Activated CD8-positive, alpha-beta T cell treated with anti-CD3 and anti-CD28 coated beads for 36 hours (primary cell): ENCODE measurements around the gene HOPX. TPM values are rescaled to one million over a fixed set of nuclear protein-coding genes. Genes with fewer than 3 reads are reported as not detected.
"Not testable (repeated sequence)": the region's sequence is repeated elsewhere in the genome, so short reads cannot be mapped to it uniquely, and the experiment has no call there.

Experiments used
- ATAC-seq: fragments of 200-7000 bp; cut with Tn5 transposase; one replicate; pipeline ENCODE4 v1.10.0; 2021; ENCODE audit warnings: mild to moderate bottlenecking, moderate library complexity
- CTCF ChIA-PET: fragments of 350-600 bp; sonication (Branson Sonifier 250); formaldehyde crosslinking; loops from one replicate; lab custom pipeline; 2021; ENCODE audit warnings: antibody characterized with exemption; lab: Charles Lee
- POLR2A ChIA-PET: fragments of 350-600 bp; sonication (Branson Sonifier 250); formaldehyde crosslinking; loops from one replicate; lab custom pipeline; 2021; ENCODE audit warnings: antibody characterized with exemption; lab: Charles Lee
- DNase-seq: peaks from one replicate; pipeline ENCODE4 v3.0.0-alpha.2; 2020
- H3K27ac Mint-ChIP-seq: one replicate; pipeline ENCODE4 v1.8.0; 2021; ENCODE audit warnings: mild to moderate bottlenecking, mixed read lengths
- H3K27me3 Mint-ChIP-seq: one replicate; pipeline ENCODE4 v1.8.0; 2021; ENCODE audit warnings: mixed read lengths
- H3K36me3 Mint-ChIP-seq: one replicate; pipeline ENCODE4 v1.8.0; 2021; ENCODE audit warnings: low read depth, mixed read lengths
- H3K4me1 Mint-ChIP-seq: one replicate; pipeline ENCODE4 v1.8.0; 2021; ENCODE audit warnings: low read depth, mixed read lengths
- H3K4me3 Mint-ChIP-seq: one replicate; pipeline ENCODE4 v1.8.0; 2021; ENCODE audit warnings: mild to moderate bottlenecking, moderate library complexity, mixed read lengths
- H3K9me3 Mint-ChIP-seq: one replicate; pipeline ENCODE4 v1.8.0; 2021; ENCODE audit warnings: mixed read lengths
- CTCF ChIP-seq: fragments of 200-600 bp; IDR thresholded peaks from one replicate; pipeline ENCODE4 v1.8.0; 2022; ENCODE audit warnings: antibody characterized with exemption, mild to moderate bottlenecking
- intact Hi-C: fragments of 100-400 bp; cut with micrococcal nuclease; formaldehyde crosslinking; loops from one replicate; pipeline ENCODE4 v1.10.0; 2022
- total RNA-seq, 2 experiments: library from RNA; stranded (reverse); gene quantifications; one replicate each; pipeline ENCODE4 v1.2.3, GENCODE V29; 2021

The HOPX gene
- total RNA-seq, 2 experiments from 2014 or later = 55.8 to 58.7 TPM

DNA sequence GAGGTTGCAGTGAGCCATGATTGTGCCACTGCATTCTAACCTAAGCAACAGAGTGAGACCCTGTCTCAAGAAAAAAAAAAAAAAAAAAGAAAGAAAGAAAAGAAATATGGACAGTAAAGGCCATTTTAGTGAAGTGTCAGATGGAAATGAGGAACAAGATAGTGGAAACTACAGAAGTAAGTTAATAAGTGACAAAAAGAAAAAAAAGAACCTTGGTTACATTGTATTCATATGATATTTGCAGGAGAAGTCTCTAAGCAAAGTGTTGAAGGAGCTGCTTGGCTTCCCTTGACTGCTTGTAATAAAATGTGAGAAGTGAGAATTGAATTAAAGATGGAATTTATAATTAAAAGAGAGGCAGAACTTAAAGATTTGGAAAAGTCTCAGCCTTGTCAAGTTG is 73.2 kb downstream of the HOPX start:
- ATAC-seq (no peak), DNase-seq (no peak)
- Mint-ChIP-seq H3K9me3 (no peaks in the 10 kb centered on the region), H3K27me3 (no peaks in the 10 kb centered on the region), H3K27ac (no peak overlapping the region), H3K4me1 (no peaks in the 10 kb centered on the region), H3K36me3 (no peaks in the 10 kb centered on the region), H3K4me3 (no peak overlapping the region)
- intact Hi-C loops = no loop called here
- CTCF ChIA-PET = no interaction called here
- POLR2A ChIA-PET = no interaction called here
- no peak for TF ChIP-seq CTCF

DNA sequence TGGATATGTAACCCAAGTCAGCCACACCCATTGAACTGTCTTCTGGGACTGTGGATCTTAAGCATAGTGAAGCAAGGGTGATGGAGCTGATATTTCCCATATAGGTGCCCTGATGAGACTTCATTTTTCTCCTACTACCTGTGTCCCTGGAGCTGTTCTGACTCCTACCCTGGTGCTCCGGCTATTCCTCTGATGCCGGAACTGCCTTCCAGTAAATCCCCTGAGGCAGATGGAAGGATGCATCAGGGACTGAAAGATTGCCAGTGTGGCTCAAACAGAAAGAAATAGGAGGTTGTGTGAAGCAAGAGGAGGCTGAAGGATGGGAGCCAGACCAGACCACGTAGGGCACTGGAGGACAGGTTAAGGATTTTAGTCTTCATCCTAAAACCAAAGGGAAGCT is 74.7 kb downstream of the HOPX start:
- no peak overlapping the region for H3K27ac Mint-ChIP-seq
- ChIA-PET CTCF (interaction anchor here (1.1 kb wide), 1 partner anchor 194 kb away, joined by 3 read pairs; no protein-coding TSS in a partner anchor), POLR2A (no interaction called here)
- no peaks in the 10 kb centered on the region for H3K27me3 Mint-ChIP-seq
- no peaks in the 10 kb centered on the region for H3K36me3 Mint-ChIP-seq
- H3K9me3 Mint-ChIP-seq = no peaks in the 10 kb centered on the region
- TF ChIP-seq CTCF = no peak
- H3K4me3 Mint-ChIP-seq = no peak overlapping the region
- no peaks in the 10 kb centered on the region for H3K4me1 Mint-ChIP-seq
- DNase-seq (no peak), ATAC-seq (no peak)
- intact Hi-C loops = no loop called here

DNA sequence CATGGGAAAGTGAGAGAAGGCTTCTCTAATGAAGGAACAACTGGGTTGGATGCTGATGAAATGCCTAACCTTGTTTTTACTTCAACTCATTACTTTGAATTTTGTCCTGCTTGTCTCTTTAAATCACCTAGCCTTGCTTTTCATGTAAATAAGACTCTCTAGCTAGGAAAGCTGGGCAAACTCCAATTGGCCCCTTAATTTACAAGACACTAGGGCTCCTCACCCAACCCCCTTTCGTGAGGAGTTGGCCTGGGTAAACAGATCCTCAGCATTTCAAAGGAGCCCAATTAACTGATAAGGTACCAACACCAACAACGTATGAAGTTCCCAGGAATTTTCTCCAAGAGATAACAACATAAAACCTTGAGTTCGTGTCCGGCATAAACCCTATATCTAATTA is 75.6 kb downstream of the HOPX start:
- DNase-seq, H3K36me3 Mint-ChIP-seq, H3K4me3 Mint-ChIP-seq, H3K9me3 Mint-ChIP-seq, H3K27ac Mint-ChIP-seq, H3K4me1 Mint-ChIP-seq, ATAC-seq, POLR2A ChIA-PET, intact Hi-C loops, H3K27me3 Mint-ChIP-seq: not testable (repeated sequence)
- CTCF ChIA-PET = interaction anchor here (1.1 kb wide), 2 partner anchors 9 to 195 kb away, joined by 3 read pairs; no protein-coding TSS in a partner anchor

- no peaks in the 10 kb centered on the region for H3K36me3 Mint-ChIP-seq
- ChIA-PET CTCF (no interaction called here), POLR2A (interaction anchor here (1.0 kb wide), 1 partner anchor 14 kb away, joined by 3 read pairs; no protein-coding TSS in a partner anchor)
- no peaks in the 10 kb centered on the region for H3K27me3 Mint-ChIP-seq
- peaks cover 5% of the 10 kb centered on the region for H3K9me3 Mint-ChIP-seq
- no peak for TF ChIP-seq CTCF
- no peaks in the 10 kb centered on the region for H3K4me1 Mint-ChIP-seq
- ATAC-seq = no peak
- H3K27ac Mint-ChIP-seq = no peak overlapping the region
- intact Hi-C loops = no loop called here
- H3K4me3 Mint-ChIP-seq = no peak overlapping the region
- DNase-seq = no peak
Observed at GRCh38 chr4:56603297-56603696, 77.8 kb downstream of the HOPX start.

Other genes with a start within 250 kb of the HOPX start
- 10 to 100 TPM; 44.1 to 46.9 TPM for gene PPAT, start 245.7 kb downstream of the HOPX start, total RNA-seq
- gene PAICS, start 245.0 kb downstream of the HOPX start, total RNA-seq = 100 to 1,000 TPM; 436 to 437 TPM
- 100 to 1,000 TPM; 165 to 176 TPM for gene SRP72, start 213.7 kb downstream of the HOPX start, total RNA-seq
- under 1 TPM; 0.16 to 0.25 TPM for gene ARL9, start 175.5 kb downstream of the HOPX start, total RNA-seq
- gene SPINK2, start 140.4 kb upstream of the HOPX start, total RNA-seq = under 1 TPM in 1 of 2 experiments, not detected in 1; 0.81 TPM
- 10 to 100 TPM; 41.0 to 41.2 TPM for gene REST, start 226.6 kb upstream of the HOPX start, total RNA-seq